ENCODE results near the gene LPO.

Gene LPO

GRCh38 chr17:58238147-58238634, at the start of gene LPO:
Gene LPO, plus strand, starts transcription at chr17:58238584. Its CDS starts 4,396 bp downstream, at chr17:58242980.
- DNase-seq (ENCODE audit: low read depth) = no peak

GRCh38 chr17:58189436-58190146, 48.8 kb upstream of the LPO start:
- DNase-seq (ENCODE audit: low read depth) = no peak

GRCh38 chr17:58191241-58191896, 47.0 kb upstream of the LPO start:
- no peak for DNase-seq (ENCODE audit: low read depth)

- no peak for DNase-seq (ENCODE audit: low read depth)
These were observed 45.8 kb upstream of the LPO start, which contains the start of gene EPX for GRCh38 chr17:58192612-58193011. Gene EPX, plus strand, starts transcription at chr17:58192726. Its CDS starts 121 bp downstream, at chr17:58192847.

GRCh38 chr17:58193641-58194255, 44.6 kb upstream of the LPO start:
- DNase-seq (ENCODE audit: low read depth) = no peak

GRCh38 chr17:58195518-58196123, 42.8 kb upstream of the LPO start:
- DNase-seq (ENCODE audit: low read depth) = no peak

- DNase-seq (ENCODE audit: low read depth) = no peak
These were observed 41.8 kb upstream of the LPO start for GRCh38 chr17:58196610-58197009.

- no peak for DNase-seq (ENCODE audit: low read depth)
These were observed 38.3 kb upstream of the LPO start for GRCh38 chr17:58200024-58200633.

- no peak for DNase-seq (ENCODE audit: low read depth)
These were observed 35.5 kb upstream of the LPO start for GRCh38 chr17:58202859-58203258.

- DNase-seq (ENCODE audit: low read depth) = no peak
These were observed 33.6 kb upstream of the LPO start for GRCh38 chr17:58204796-58205195.

- DNase-seq (ENCODE audit: low read depth) = no peak
These were observed 32.4 kb upstream of the LPO start for GRCh38 chr17:58205936-58206335.

GRCh38 chr17:58207451-58207850, 30.9 kb upstream of the LPO start:
- DNase-seq (ENCODE audit: low read depth) = no peak

GRCh38 chr17:58208344-58208743, 30.0 kb upstream of the LPO start:
- no peak for DNase-seq (ENCODE audit: low read depth)

- DNase-seq (ENCODE audit: low read depth) = no peak
These were observed 27.5 kb upstream of the LPO start for GRCh38 chr17:58210922-58211321.

- DNase-seq (ENCODE audit: low read depth) = no peak
These were observed 22.7 kb upstream of the LPO start for GRCh38 chr17:58215685-58216084.

GRCh38 chr17:58217766-58218165, 20.6 kb upstream of the LPO start:
- DNase-seq (ENCODE audit: low read depth) = no peak

- DNase-seq (ENCODE audit: low read depth) = peak; percentile 88
These were observed 19.2 kb upstream of the LPO start, which contains the start of gene MKS1 for GRCh38 chr17:58219007-58219788. Gene MKS1, minus strand, starts transcription at chr17:58219255. Its CDS starts 25 bp downstream, at chr17:58219230.

GRCh38 chr17:58219789-58220183, 18.6 kb upstream of the LPO start:
- no peak for DNase-seq (ENCODE audit: low read depth)

- DNase-seq (ENCODE audit: low read depth) = no peak
These were observed 14.1 kb upstream of the LPO start for GRCh38 chr17:58224315-58224714.

- DNase-seq (ENCODE audit: low read depth) = no peak
These were observed 10.7 kb upstream of the LPO start for GRCh38 chr17:58227733-58228132.

GRCh38 chr17:58228679-58229078, 9.7 kb upstream of the LPO start:
- no peak for DNase-seq (ENCODE audit: low read depth)
